GM19467 (cell line): ENCODE measurements around the gene SEMA4D.
A peak's percentile ranks its signal among the peaks of the same experiment; 100 is the strongest.

Experiments used
- ATAC-seq: cut with Tn5 transposase; IDR thresholded peaks from one replicate; pipeline ENCODE4 v1.9.1; 2021; ENCODE audit warnings: mild to moderate bottlenecking, moderate library complexity; ENCODE audit not compliant: unreplicated experiment

SEMA4D gene, protein sequence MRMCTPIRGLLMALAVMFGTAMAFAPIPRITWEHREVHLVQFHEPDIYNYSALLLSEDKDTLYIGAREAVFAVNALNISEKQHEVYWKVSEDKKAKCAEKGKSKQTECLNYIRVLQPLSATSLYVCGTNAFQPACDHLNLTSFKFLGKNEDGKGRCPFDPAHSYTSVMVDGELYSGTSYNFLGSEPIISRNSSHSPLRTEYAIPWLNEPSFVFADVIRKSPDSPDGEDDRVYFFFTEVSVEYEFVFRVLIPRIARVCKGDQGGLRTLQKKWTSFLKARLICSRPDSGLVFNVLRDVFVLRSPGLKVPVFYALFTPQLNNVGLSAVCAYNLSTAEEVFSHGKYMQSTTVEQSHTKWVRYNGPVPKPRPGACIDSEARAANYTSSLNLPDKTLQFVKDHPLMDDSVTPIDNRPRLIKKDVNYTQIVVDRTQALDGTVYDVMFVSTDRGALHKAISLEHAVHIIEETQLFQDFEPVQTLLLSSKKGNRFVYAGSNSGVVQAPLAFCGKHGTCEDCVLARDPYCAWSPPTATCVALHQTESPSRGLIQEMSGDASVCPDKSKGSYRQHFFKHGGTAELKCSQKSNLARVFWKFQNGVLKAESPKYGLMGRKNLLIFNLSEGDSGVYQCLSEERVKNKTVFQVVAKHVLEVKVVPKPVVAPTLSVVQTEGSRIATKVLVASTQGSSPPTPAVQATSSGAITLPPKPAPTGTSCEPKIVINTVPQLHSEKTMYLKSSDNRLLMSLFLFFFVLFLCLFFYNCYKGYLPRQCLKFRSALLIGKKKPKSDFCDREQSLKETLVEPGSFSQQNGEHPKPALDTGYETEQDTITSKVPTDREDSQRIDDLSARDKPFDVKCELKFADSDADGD

GRCh38 chr9:89497978-89498851 lies at the start of gene SEMA4D:
Gene SEMA4D, minus strand, starts transcription at chr9:89498113. Its CDS starts 92,657 bp downstream, at chr9:89405456.
- ATAC-seq, result no peak

DNA sequence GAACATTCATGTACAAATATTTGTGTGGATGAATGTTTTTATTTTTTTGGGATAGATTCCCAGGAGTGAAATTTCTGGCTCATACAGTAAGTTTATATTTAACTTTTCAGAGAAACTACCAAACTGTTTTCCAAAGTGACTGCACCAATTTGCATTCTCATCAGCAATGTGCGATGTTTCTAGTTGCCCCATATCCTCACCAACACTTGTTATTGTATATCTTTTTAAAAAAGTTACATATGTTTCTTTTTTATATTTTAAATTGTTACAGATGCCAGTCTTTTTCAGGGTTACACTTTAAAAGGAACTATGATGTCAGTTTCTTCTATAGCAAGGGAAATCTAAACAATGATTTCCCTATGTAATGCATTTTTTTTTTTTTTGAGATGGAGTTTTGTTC lies 49.1 kb upstream of the SEMA4D start:
- ATAC-seq, result no peak

GRCh38 chr9:89544279-89544661 lies 46.4 kb upstream of the SEMA4D start:
- ATAC-seq, result no peak

DNA sequence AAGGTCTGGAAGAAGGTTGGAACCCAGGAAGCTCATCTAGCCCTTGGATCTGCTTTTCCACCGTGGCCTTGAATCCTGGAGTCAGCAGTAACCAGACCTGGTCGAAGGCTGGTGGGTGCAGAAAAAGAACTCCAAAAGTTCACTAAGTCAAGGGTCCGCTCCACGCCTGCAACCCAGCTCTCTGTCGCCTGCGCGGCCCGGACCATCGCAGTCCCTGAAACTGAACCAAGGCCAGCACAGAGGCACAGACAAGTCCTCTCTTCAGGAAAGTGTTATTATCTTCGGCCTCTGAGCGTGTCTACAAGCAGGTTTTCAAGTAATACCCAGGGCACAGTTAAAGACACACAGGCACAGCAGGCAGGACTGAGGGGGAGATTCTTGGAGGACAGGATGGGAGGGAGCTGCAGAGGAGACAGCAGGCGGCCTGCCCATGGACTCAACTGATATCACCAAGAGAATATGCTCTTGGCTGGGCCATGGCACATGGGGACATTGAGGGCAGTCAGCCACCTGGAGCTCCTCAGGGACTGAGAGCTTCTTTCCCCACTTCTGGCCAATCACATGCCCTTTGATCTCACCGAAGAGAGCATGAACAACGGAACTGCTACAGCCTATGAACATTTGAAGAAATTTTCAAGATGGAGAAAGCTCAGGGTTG lies 45.8 kb upstream of the SEMA4D start:
- ATAC-seq, result no peak

GRCh38 chr9:89543111-89543510 lies 45.2 kb upstream of the SEMA4D start:
- ATAC-seq, result no peak

- no peak for ATAC-seq
Observed at GRCh38 chr9:89542401-89543021, 44.6 kb upstream of the SEMA4D start.

GRCh38 chr9:89541798-89542197 lies 43.9 kb upstream of the SEMA4D start:
- no peak for ATAC-seq

DNA sequence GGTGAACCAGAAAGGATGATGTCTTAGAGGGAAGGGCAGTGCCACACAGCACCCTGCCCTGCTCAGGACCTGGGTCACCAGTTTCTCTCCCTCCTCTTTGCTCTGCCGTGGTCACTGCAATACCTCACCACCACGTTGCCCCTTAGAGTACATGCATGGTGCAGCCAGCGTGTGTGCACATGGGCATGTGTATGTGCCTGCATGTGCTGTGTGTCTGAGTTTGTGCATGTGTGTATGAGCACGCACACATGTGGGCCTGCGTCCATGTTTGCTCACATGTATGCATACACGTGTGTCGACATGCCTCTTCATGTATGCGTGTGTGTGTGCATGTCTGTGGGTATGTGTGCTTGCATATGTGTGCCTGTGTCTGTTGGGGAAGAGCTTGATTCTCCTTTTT lies 41.5 kb upstream of the SEMA4D start:
- no peak for ATAC-seq

DNA sequence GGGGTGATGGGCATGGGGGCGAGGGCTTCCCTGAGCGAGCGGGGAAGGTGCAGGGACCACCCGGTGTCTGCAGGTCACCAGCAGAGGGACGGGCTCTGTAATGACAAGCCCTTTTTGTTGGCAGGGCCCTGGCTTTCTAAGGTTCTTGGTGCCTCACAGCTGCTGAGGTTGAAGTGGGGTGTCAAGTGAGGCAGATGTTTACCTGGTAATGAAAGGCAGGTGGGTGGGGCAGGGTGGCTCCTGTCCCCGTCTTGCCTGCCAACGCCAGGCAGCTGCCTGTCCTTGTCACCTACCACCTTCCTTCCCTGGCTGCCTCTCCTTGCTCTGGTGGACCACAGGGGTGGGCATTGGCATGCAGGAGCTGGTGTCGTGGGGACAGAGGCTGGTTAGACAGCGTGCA lies 41.0 kb upstream of the SEMA4D start:
- ATAC-seq, result no peak

DNA sequence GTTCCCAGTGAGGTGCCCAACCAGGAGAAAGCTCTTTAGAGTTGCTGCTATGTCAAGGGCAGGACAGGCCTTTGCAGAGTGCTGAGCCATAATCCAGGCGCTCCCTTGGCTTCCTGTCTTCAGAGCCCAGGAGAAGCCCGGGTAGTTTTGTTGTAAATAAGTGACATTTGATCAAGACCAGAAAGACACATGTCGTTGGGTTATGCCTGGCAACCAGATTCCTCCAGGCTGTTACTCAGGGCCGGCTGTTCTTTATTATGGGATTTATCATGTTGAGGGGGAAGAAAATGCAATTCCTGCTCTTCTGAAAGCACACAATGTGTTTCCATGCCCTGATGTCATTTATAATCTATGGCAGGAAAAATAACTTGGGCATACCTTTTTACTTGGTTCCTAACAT lies 39.3 kb upstream of the SEMA4D start:
- ATAC-seq, result no peak

DNA sequence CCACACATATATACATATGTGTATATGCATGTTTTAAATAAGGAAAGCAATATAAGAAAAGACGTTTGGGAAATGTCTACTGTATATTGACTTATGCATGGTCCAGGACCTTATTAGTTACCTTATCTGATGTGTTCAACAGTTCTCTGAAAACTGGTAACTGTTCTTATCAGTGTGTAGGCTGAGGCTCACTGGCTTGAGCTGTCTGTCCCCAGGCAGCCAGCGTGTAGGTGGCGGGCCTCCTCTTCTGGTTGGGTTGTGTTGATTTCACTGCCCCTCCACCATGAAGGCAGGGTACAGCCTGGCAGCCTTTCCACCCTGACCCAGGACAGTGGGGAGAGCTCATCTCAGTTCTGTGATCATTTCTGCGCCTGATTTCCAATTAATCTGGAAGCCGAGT lies 38.7 kb upstream of the SEMA4D start:
- peak; percentile 33 for ATAC-seq

DNA sequence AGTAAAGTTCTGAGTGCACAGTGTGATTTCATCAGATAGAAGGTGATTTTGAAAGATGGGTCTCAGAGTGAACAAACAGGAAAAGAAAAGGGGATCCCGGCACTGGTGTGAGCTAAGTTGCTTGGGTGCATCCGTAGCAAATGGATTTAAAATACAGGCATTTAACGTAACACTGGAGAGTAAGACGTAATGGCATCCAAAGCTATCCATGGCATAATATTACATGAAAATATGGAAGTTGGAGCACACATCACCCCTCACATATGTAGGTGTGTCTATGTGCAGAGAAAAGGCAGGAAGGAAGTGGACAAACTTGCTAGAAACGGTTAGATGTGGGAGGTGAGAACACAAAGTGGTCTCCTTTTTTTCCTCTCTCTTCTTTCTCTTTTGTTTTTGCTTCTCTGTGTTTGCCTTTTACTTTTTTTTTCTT lies 38.2 kb upstream of the SEMA4D start:
- peak; percentile 53 for ATAC-seq

GRCh38 chr9:89535461-89535860 lies 37.5 kb upstream of the SEMA4D start:
- no peak for ATAC-seq

DNA sequence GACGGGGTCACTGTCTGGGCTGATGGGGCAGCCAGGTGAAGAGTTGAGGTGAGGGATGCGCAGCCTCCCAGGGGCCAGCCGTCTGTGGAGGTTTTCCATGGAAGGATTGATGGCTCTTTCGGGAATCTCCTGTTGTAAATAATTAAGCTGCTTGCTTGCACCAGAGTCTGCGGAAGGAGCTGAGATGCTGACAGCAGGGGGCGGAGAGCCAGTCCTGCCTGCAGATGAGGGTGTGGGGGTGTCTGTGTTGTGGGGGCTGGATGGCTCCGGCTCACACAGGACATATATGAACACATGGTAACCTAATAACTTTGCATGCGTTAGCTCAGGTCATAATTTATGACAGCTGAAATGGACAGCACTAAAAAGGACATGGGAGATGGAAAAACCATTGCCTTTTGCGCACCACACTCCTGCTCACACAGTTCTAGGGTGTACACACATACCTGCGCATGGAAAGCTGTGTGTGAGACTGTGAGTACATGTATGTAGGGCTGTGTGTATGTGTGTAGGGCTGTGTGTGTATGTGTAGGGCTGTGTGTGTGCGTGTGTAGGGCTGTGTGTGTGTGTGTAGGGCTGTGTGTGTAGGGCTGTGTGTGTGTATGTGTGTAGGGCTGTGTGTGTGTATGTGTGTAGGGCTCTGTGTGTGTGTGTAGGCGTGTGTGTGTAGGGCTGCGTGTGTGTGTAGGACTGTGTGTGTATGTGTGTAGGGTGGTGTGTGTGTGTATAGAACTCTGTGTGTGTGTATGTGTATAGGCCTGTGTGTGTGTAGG lies 36.8 kb upstream of the SEMA4D start:
- no peak for ATAC-seq

GRCh38 chr9:89533411-89534095 lies 35.6 kb upstream of the SEMA4D start:
- no peak for ATAC-seq

- no peak for ATAC-seq
Observed at GRCh38 chr9:89532944-89533343, 35.0 kb upstream of the SEMA4D start.

DNA sequence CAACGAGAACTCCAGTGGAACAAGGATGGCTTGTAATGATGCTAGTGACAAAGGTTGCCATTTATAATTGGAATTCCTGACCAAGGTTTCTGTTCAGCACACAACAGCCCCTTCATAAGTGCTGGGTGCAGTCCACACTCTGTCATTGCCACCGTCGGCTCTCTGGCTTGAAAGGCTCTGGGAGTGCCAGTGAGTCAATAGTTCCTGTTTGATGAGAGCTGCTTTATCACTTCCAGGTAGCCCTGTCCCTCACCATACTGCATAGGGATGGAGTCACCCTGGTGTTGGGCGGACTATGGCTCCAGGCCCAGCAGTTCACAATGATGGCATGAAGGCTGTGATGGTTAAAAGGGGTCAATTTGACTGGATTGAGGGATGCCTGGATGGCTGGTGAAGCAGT lies 34.6 kb upstream of the SEMA4D start:
- no peak for ATAC-seq

GRCh38 chr9:89531766-89532165 lies 33.9 kb upstream of the SEMA4D start:
- no peak for ATAC-seq

DNA sequence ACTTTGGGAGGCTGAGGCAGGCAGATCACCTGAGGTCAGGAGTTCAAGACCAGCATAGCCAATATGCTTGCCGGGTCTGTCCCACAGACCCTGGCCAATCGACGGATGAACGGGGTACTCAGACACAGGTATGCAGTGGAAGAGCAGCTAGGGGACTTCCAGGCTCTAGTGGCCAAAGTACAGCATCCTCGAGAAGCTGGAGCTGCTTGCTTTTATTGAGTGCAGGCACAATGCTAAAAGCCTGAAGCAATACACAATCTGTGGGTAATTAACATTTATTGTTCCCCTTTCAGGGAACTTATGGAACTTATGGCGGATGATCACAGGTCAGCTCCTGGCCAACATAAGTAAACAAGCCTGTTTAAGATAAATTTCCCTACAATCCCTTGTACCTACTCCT lies 32.8 kb upstream of the SEMA4D start:
- ATAC-seq, result no peak
